SK-N-SH (cell line): ENCODE data around the gene CBX7. TPM values are rescaled to one million over a fixed set of nuclear protein-coding genes. Genes with fewer than 3 reads are reported as not detected.

Source experiments
- CTCF ChIA-PET: fragments of 300-600, 350-600 bp; formaldehyde crosslinking; extraction: SDS; loops from one replicate; lab custom pipeline; 2021; lab: Yijun Ruan, JAX
- POLR2A ChIA-PET: fragments of 350-600 bp; sonication (Branson Sonifier 250); formaldehyde crosslinking; extraction: SDS; loops from one replicate; lab custom pipeline; 2020; ENCODE audit warnings: antibody characterized with exemption, inconsistent platforms; lab: Yijun Ruan, JAX
- DNase-seq: peaks from one replicate; pipeline ENCODE4 v3.0.0; 2012
- H2AFZ ChIP-seq: fragments of 200-600 bp; sonication (generic); 2 replicates; pipeline ENCODE4 v1.8.1; 2016; ENCODE audit warnings: antibody characterized with exemption, mild to moderate bottlenecking, low read depth
- H3F3A ChIP-seq: fragments of 200-600 bp; sonication (generic); replicated peaks from 2 replicates; pipeline ENCODE3; 2016; ENCODE audit warnings: antibody characterized with exemption, mild to moderate bottlenecking; ENCODE audit not compliant: insufficient read depth
- H3K27ac ChIP-seq, 2 experiments: fragments of 200-500 bp in 1 of 2; fragments of 200-600 bp in 1 of 2; sonication (Bioruptor generic) in 1 of 2; sonication (generic), shearing (Covaris generic) in 1 of 2; 2 replicates each; pipeline versions ENCODE4 v1.5.1 to v1.6.1; 2014 to 2016; ENCODE audit warnings: low read depth in 2 of 2, inconsistent platforms in 1 of 2, low read length in 1 of 2, mild to moderate bottlenecking in 1 of 2, mixed read lengths in 1 of 2
- H3K27me3 ChIP-seq: fragments of 200-600 bp; sonication (generic), shearing (Covaris generic); 2 replicates; pipeline ENCODE4 v1.6.1; 2016; ENCODE audit warnings: mixed run types; ENCODE audit not compliant: insufficient read depth
- H3K36me3 ChIP-seq, 2 experiments: fragments of 200-500 bp in 1 of 2; fragments of 200-600 bp in 1 of 2; sonication (Bioruptor generic) in 1 of 2; sonication (generic) in 1 of 2; replicated peaks in 1 of 2; 2 replicates each; pipeline versions ENCODE3 to v1.5.1; 2014 to 2016; ENCODE audit warnings: low read length in 1 of 2, mild to moderate bottlenecking in 1 of 2; ENCODE audit not compliant: insufficient read depth in 2 of 2, control insufficient read depth in 1 of 2
- H3K4me1 ChIP-seq, 2 experiments: fragments of 200-500 bp in 1 of 2; fragments of 200-600 bp in 1 of 2; sonication (Bioruptor generic) in 1 of 2; sonication (generic), shearing (Covaris generic) in 1 of 2; 2 replicates each; pipeline versions ENCODE4 v1.5.1 to v1.6.1; 2014 to 2016; ENCODE audit warnings: low read depth in 1 of 2, low read length in 1 of 2, mixed run types in 1 of 2; ENCODE audit not compliant: insufficient read depth in 2 of 2, control insufficient read depth in 1 of 2
- H3K4me2 ChIP-seq: fragments of 200-600 bp; sonication (generic), shearing (Covaris generic); 2 replicates; pipeline ENCODE4 v1.6.1; 2017; ENCODE audit warnings: mixed run types
- H3K4me3 ChIP-seq, 2 experiments: fragments of 200-500 bp in 1 of 2; fragments of 200-600 bp in 1 of 2; sonication (Bioruptor generic) in 1 of 2; sonication (generic), shearing (Covaris generic) in 1 of 2; 2 replicates each; pipeline versions ENCODE4 v1.5.1 to v1.8.1; 2014 to 2016; ENCODE audit warnings: low read depth in 2 of 2, inconsistent platforms in 1 of 2, low read length in 1 of 2, mild to moderate bottlenecking in 1 of 2, mixed read lengths in 1 of 2, moderate library complexity in 1 of 2
- H3K79me2 ChIP-seq: fragments of 200-600 bp; sonication (generic); 2 replicates; pipeline ENCODE4 v1.8.1; 2017; ENCODE audit warnings: mild to moderate bottlenecking; ENCODE audit not compliant: insufficient read depth
- H3K9ac ChIP-seq: fragments of 200-600 bp; sonication (generic); 2 replicates; pipeline ENCODE4 v1.6.1; 2017; ENCODE audit warnings: mixed run types
- H3K9me2 ChIP-seq: fragments of 200-600 bp; sonication (generic); 2 replicates; pipeline ENCODE4 v1.6.1; 2017; ENCODE audit warnings: mixed run types
- H3K9me3 ChIP-seq: fragments of 200-600 bp; sonication (generic); 2 replicates; pipeline ENCODE4 v1.6.1; 2017; ENCODE audit warnings: mixed run types, mild to moderate bottlenecking, moderate library complexity
- H4K20me1 ChIP-seq: fragments of 200-600 bp; sonication (generic); 2 replicates; pipeline ENCODE4 v1.6.1; 2017; ENCODE audit warnings: mild to moderate bottlenecking, mixed run types; ENCODE audit not compliant: insufficient read depth
- CHD2 ChIP-seq: fragments of 150-350 bp; IDR thresholded peaks from 2 replicates; pipeline ENCODE4 v1.6.1; 2018; ENCODE audit warnings: low read length; ENCODE audit not compliant: partially characterized antibody
- CTCF ChIP-seq: fragments of 200-600 bp; sonication (generic); IDR thresholded peaks from 2 replicates; pipeline ENCODE4 v1.6.1; 2017; ENCODE audit warnings: antibody characterized with exemption, mild to moderate bottlenecking, moderate library complexity
- ELF1 ChIP-seq: IDR thresholded peaks from 2 replicates; pipeline ENCODE4 v1.4.0; 2012
- EZH2phosphoT487 ChIP-seq: fragments of 200-600 bp; sonication (generic); IDR thresholded peaks from 2 replicates; pipeline ENCODE4 v1.6.1; 2017; ENCODE audit warnings: low read depth, mixed run types, mild to moderate bottlenecking, antibody characterized with exemption, moderate library complexity, borderline replicate concordance
- FOSL2 ChIP-seq: IDR thresholded peaks from 2 replicates; pipeline ENCODE4 v1.4.0; 2012; ENCODE audit warnings: low read depth, mild to moderate bottlenecking, moderate library complexity, borderline replicate concordance
- FOXJ3 ChIP-seq: sonication (generic); formaldehyde crosslinking; IDR thresholded peaks from 2 replicates; pipeline ENCODE4 v1.5.1; 2020; ENCODE audit warnings: mild to moderate bottlenecking, missing genetic modification reagents
- GATA2 ChIP-seq: sonication (generic); formaldehyde crosslinking; IDR thresholded peaks from 2 replicates; pipeline ENCODE4 v1.5.0; 2020; ENCODE audit warnings: mild to moderate bottlenecking, missing genetic modification reagents
- MAX ChIP-seq: IDR thresholded peaks from 2 replicates; pipeline ENCODE4 v1.4.0; 2012; ENCODE audit warnings: low read depth
- MEF2A ChIP-seq: IDR thresholded peaks from 2 replicates; pipeline ENCODE4 v1.4.0; 2012; ENCODE audit warnings: low read depth, borderline replicate concordance
- PBX3 ChIP-seq: IDR thresholded peaks from 2 replicates; pipeline ENCODE4; 2012
- RAD21 ChIP-seq: IDR thresholded peaks from 2 replicates; pipeline ENCODE4 v1.6.1; 2012; ENCODE audit warnings: mild to moderate bottlenecking, low read length
- RFX5 ChIP-seq: IDR thresholded peaks from 2 replicates; pipeline ENCODE4 v1.6.1; 2012; ENCODE audit warnings: mild to moderate bottlenecking, improper control_type of control experiment, low read length
- SMC3 ChIP-seq: IDR thresholded peaks from 2 replicates; pipeline ENCODE4 v1.6.1; 2012; ENCODE audit warnings: low read depth, low read length, improper control_type of control experiment
- TAF1 ChIP-seq: IDR thresholded peaks from 2 replicates; pipeline ENCODE4 v1.6.1; 2012; ENCODE audit warnings: low read depth, mild to moderate bottlenecking, low read length, moderate library complexity, borderline replicate concordance
- USF2 ChIP-seq: fragments of 150-350 bp; IDR thresholded peaks from 2 replicates; pipeline ENCODE4 v1.6.1; 2017; ENCODE audit warnings: antibody characterized with exemption, low read length, low read depth, borderline replicate concordance
- WGBS: methylation state at CpG from one replicate; pipeline ENCODE4 v1.1.6; 2017; ENCODE audit warnings: low lambda C conversion rate; 5-methylcytosine and 5-hydroxymethylcytosine counted together
- polyA plus RNA-seq, 3 experiments: library from polyadenylated mRNA; depleted of rRNA; stranded (reverse); fragments of >200 nt; gene quantifications; 2 replicates each; pipeline ENCODE4 v1.2.3, GENCODE V29; 2012

Gene CBX7
- polyA plus RNA-seq, 1 of the 3 experiments (the other 2 are of a cell fraction) = 2.3 TPM

GRCh38 chr22:39114112-39114511 lies 38.4 kb downstream of the CBX7 start:
- Histone ChIP-seq H4K20me1 (no peaks in the 10 kb centered on the region), H3K4me3 (no peak overlapping the region), H3F3A (no peaks in the 10 kb centered on the region), H3K79me2 (no peaks in the 10 kb centered on the region), H3K27ac (no peak overlapping the region), H3K27me3 (no peaks in the 10 kb centered on the region), H2AFZ (no peak overlapping the region), H3K36me3 (no peaks in the 10 kb centered on the region), H3K9me3 (no peaks in the 10 kb centered on the region), H3K9ac (no peak overlapping the region), H3K9me2 (no peaks in the 10 kb centered on the region), H3K4me2 (no peak overlapping the region), H3K4me1 (peaks cover 0 to 5% of the 10 kb centered on the region in 2 experiments; a peak in 1 of 4 replicates)
- no peak for DNase-seq
- ChIA-PET POLR2A (no interaction called here), CTCF (interaction anchor here (0.9 to 1.0 kb wide), 2 partner anchors 111 to 187 kb away, joined by 3 to 4 read pairs; no protein-coding TSS in a partner anchor)
- no peak for TF ChIP-seq MEF2A
- TF ChIP-seq PBX3 = no peak
- TF ChIP-seq GATA2 = no peak
- no peak for TF ChIP-seq RFX5
- no peak for TF ChIP-seq SMC3
- no peak for TF ChIP-seq USF2
- TF ChIP-seq ELF1 = no peak
- WGBS = 39% methylated on average over 6 of the region's 6 CpGs

- H4K20me1 ChIP-seq = no peaks in the 10 kb centered on the region
- CTCF ChIA-PET = interaction anchor here (0.9 to 2.7 kb wide), 2 partner anchors 11 to 241 kb away, joined by 3 to 12 read pairs; no protein-coding TSS in a partner anchor
- H3F3A ChIP-seq = no peaks in the 10 kb centered on the region
- H3K4me3 ChIP-seq = no peak overlapping the region
- TF ChIP-seq PBX3 (no peak), TAF1 (no peak), CTCF (no peak), RFX5 (no peak), GATA2 (no peak), CHD2 (no peak), RAD21 (no peak), MAX (no peak), USF2 (no peak), EZH2phosphoT487 (no peak), FOXJ3 (CRISPR knock-in tag) (no peak), FOSL2 (no peak)
- peaks cover 0 to 5% of the 10 kb centered on the region in 2 experiments; a peak in 1 of 4 replicates for H3K4me1 ChIP-seq
- DNase-seq = peak; percentile 39
- no peaks in the 10 kb centered on the region for H3K36me3 ChIP-seq
- POLR2A ChIA-PET = no interaction called here
- H3K27me3 ChIP-seq = no peaks in the 10 kb centered on the region
- H3K9ac ChIP-seq = no peak overlapping the region
- H2AFZ ChIP-seq = no peak overlapping the region
- no peaks in the 10 kb centered on the region for H3K9me3 ChIP-seq
- H3K4me2 ChIP-seq = no peak overlapping the region
- no peak overlapping the region for H3K27ac ChIP-seq
- WGBS = 75% methylated on average over 12 of the region's 15 CpGs
- no peaks in the 10 kb centered on the region for H3K9me2 ChIP-seq
- no peaks in the 10 kb centered on the region for H3K79me2 ChIP-seq
Measured at GRCh38 chr22:39110631-39111561, 41.6 kb downstream of the CBX7 start.
